DMS79 treated with DMSO at 0.1 percent for 48 hours (cell line): ENCODE measurements around the gene NGB.

ENCODE experiments used
- DNase-seq: peaks from one replicate; lab custom pipeline; 2025; lab: John Stamatoyannopoulos, UW

Gene NGB

DNA sequence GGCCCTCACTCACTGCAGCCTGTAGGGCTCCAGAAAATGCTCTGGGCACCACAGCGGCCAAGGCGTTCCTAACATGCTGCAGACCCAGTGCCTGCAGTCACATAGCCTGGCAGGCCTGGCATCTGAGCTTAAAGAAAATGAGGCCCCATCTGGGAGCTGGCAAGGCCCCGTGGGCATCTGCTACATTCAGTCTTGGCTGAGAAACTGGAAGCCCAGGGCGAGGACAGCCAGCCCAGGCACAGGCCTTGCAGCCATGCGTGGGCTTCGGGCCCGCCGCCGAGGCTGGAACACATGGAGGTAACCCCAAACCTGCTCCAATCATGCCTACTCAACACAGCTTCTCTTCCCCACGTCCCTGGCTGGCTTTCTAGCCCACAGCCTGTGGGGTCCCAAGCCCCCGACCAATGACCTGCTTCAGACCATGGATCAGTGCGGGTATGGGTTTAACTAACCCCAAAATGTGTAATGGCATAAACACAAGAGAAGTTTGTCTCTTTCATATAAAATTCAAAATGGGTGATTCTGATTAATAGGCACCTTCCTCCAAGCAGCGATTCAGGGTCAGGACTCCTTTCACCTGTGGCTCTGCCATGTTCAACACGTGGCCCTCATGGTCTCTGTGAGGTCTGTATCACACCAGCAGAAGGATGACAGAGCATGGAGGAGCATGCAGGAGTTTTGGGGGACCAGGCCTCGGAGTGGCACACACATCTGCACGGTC, 6.4 kb downstream of the NGB start:
- no peak for DNase-seq

DNA sequence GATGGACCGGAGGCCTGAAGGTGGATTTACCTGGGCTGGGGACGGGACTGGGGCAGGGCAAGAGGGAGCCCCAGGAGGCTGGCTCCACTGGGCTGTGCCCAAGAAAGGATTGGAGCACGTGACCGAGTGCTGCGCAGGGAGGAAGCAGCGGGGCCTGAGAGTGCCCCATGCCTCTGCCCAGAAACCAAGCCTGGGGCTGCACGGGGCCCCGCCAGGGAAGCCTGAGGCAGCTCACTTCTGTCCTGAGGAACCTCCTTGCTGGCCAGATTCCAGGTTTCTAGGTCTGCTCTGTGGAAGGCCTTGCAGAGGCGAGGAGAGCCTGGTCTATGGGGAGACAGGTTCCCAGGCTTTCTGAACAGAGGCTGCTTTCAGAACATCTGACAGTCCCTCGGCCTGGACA, 10.4 kb downstream of the NGB start:
- no peak for DNase-seq

DNA sequence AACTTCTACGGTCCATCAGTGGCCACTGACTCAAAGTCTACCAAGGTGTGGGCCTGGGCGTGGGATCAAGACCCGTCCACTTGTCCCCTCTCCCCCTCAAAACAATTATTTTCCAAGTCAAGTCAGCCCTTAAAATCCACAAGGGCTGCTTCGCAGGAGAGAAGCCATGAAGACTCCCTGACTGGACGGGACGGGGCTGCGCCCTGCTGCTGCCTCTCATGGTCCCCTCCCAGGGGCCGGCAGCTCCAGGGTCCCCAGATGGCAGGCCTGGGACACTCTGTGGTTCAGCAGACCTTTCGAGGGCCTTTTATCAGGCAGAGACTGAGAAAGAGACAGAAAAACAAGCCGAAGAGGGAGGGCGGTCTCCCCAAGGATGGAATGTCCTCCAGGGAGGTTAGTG, 10.8 kb downstream of the NGB start:
- DNase-seq: no peak

GRCh38 chr14:77259025-77259715, 11.8 kb downstream of the NGB start:
- DNase-seq: no peak

DNA sequence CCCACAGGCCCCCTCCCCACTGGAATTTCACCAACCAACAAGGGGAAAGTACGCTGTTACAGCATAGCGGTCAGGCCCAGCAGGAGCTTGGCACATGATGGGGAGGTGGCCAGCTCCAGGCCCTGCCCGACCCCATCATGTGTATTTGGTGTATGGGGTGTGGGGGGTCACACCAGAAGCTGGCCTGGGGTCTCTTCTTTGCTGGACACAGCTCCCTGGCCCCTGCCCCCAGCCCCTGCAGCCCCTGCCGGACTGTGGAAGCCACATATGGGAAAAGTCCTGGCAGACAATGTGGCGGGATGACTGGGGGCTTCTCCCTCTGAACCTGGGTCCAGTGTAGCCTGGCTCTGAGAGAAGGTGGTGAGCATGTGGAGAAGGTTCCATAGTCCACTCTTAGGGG, 12.4 kb downstream of the NGB start:
- DNase-seq: no peak

GRCh38 chr14:77257700-77258099, 13.3 kb downstream of the NGB start:
- no peak for DNase-seq

DNA sequence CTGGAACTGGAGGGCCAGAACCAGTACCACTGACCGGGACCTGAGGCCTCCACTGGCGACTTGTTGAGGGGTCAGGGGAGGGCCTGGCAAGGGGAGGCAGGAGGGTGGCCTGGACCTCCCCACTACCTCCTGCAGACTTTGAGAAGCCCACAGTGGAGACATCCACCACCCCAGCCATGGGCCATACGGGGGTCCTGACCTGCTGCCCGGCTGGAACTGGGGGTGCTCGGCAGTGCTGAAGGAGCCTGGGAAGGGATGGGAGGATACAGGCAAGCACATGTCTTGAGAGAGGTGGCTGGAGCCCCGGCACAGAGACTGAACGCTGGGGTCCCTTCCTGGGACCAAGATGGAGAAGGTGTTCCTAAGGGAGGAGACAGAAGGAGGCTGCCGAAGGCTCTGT, 14.3 kb downstream of the NGB start:
- DNase-seq: no peak

DNA sequence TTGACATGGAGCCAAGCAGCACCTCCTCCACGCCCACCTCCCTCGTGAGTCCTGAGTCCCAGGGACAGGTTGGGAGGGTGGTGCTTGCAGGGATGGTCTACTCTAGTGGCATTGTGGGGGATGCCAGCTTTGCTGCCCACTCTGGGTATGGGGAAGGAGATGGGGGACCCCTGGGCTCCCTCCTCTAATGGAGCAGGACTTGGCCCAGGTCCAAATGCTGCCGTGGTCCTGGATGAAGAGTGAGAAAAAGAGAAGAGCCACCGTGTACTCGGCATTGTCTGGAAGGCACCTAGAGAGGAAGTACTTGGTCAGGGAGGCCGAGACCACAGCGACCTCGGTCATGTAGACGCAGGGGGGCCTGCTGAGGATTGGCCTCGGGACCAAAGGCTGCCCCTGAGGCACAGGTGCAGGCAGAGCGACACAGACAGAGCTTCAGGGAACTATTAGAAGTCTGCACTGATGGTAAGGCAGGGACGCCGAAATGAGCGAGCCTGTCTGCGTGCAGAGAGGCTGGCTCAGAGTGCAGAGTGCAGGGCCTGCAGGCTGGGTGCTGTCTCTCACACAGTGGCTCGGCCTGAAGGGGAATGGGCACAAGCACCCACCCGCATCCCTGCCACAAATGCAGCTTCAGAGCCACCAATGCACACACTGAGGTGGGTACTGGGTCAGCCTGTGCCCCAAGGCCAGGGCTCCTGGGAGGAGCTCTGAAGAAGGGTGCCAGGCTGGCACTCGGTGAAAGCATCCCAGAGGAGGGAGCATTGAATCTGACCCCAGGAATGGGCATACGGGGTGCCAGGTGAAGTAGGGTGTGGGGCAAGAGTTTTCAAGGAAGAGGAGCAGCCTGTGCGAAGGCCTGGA, 17.4 kb downstream of the NGB start:
- DNase-seq: no peak

DNA sequence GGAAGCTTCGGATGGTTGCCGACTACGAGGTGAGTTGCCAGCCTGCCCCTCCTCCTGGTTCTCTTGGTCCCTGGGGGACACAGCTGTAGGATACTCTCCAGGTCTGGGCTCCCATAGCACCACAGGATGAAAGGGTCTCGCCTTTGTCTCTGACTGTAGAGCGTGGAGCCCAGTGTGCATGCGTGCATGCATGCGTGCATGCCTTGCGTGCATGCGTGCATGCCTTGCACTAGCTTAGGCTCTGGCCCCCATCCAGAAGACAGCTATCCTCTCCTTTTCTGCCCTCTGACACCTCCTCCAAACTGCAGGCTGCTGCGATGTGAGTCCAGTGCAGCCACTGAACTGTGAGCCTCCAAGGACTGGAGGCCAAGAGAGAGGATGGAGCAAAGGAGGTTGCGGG, 19.1 kb downstream of the NGB start:
- peak; percentile 70 for DNase-seq

GRCh38 chr14:77250927-77251326, 20.1 kb downstream of the NGB start:
- DNase-seq: no peak

- DNase-seq: no peak
Observed at GRCh38 chr14:77249286-77249685, 21.7 kb downstream of the NGB start.

DNA sequence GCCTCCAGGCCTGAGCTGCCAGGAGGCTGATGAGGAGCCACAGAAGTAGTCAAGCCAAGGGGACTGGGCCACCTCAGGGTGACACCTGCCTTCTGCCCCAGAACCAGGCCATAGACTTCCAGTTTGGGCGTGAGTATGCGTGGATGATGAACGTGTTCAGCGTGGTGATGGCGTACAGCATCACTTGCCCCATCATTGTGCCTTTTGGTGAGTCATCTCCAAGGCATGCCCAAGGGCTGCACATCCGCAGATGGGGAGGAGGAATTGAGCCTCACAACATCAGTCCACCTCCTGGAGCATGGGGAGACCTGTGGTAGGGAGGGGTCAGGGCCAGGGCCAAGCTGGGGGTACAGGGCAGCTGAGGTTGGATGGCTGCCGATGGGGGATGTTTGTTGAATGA, 22.3 kb downstream of the NGB start:
- no peak for DNase-seq

GRCh38 chr14:77246784-77247183, 24.2 kb downstream of the NGB start:
- DNase-seq: no peak

DNA sequence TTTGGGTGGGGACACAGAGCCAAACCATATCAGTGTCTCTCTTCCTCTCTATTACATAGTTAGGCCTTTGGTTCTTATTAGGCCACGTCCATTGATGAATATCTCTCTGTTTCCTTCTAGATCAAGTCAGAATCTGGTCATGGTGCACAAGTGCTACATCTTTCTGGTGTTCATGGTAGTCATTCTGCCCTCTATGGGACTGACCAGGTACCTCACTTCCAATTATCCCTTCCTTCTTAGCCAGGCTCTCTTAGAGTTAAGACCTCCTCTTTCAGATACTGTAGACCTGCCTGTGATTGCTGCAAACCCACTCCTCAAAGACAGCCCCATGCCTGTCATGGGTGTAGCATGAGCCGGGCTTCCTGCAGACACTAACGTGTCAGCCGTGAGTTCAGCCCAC, 25.2 kb downstream of the NGB start:
- DNase-seq: no peak

- DNase-seq: no peak
Observed at GRCh38 chr14:77243853-77244252, 27.2 kb downstream of the NGB start.

GRCh38 chr14:77242752-77243151, 28.3 kb downstream of the NGB start:
- DNase-seq: no peak

GRCh38 chr14:77241955-77242354, 29.1 kb downstream of the NGB start:
- no peak for DNase-seq

DNA sequence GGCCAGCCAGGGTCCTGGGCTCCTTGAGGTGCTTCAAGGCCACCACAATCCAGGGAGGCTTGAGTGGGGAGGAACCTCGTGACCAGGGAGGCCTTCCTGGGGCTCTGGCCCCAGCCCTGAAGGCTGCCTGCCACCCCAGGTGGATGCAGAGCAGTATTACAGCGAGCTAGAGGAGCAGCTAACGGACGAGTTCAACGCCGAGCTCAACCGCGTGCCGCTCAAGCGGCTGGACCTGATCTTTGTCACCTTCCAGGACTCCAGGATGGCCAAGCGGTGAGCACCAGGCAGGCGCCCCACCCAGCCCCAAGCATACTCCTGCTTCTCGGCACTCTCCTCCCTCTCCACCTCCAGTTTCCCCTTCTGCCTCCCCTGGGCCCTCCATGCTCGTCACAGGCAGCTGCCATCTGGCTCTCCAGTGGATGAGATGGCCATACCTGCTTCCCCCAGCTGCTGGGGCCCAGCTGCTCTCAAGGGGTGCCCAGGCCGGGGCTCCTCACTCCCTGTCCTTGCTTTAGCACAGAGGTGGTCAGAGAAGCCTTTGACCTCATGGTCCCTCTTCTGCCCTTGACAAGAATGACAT, 30.6 kb downstream of the NGB start:
- DNase-seq: peak; percentile 27

DNA sequence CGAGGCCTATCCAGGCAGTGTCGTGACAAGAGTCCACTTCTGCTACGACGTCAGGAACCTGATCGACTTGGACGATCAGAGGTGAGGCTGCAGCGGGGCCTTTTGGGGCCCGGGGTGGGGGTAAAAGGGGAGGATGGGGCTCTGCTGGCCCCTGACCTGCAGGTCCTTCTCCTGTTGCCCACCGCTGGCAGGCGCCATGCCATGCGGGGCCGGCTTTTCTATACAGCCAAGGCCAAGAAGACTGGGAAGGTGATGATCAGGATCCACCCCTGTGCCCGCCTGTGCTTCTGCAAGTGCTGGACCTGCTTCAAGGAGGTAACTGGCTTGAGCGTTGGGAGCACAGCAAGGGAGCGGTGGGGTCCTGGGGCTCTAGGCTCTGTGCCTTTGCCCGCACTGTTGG, 31.6 kb downstream of the NGB start:
- no peak for DNase-seq

DNA sequence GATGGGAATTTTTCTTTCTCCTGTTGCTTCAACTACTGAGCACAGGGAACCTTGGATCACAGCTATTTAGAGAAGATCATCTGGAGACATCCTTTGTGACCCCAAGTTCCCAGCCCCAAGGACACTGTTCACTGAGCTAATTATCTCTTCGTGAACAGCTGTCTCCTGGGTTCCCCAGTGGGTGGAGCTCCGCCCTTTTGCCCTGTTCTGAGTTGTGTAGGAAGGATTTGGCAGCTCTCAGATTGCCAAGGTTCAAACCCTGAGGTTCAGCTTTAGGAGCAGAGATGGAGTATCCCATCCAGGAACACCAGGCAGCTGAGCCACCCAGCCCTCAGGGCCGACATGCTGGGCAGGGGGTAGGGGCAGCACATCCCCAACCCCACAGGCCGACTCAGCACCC, 32.0 kb downstream of the NGB start:
- no peak for DNase-seq

- DNase-seq: no peak
Observed at GRCh38 chr14:77238356-77238755, 32.6 kb downstream of the NGB start.

- no peak for DNase-seq
Observed at GRCh38 chr14:77236814-77237213, 34.2 kb downstream of the NGB start.

DNA sequence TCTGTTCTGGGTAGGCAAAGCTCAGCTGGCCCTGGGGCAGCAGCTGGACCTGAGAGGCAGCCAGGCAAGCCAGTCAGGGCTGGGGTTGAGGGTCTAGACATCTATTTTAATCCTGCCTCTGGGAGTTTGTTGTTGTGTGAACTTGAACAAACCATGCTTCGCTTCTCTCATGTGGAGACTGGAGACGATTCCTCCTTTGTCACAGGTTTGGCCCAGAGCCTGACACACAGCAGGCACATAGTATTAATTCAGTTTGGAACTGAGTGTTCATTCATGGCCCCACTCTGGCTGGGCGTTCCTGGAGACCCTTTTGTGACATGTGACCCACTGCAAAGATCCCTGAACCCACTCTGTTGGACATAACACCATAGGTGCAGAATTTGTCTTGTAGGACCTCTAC, 39.3 kb downstream of the NGB start:
- no peak for DNase-seq
